ENCODE measurements around the gene ZC3HAV1L. TPM values are rescaled to one million over a fixed set of nuclear protein-coding genes. Genes with fewer than 3 reads are reported as not detected.

Gene ZC3HAV1L
- total and polyA plus RNA-seq, 7 experiments from 2014 or later: 0.13 to 26.7 (median 0.59) TPM; not detected in 1

DNA sequence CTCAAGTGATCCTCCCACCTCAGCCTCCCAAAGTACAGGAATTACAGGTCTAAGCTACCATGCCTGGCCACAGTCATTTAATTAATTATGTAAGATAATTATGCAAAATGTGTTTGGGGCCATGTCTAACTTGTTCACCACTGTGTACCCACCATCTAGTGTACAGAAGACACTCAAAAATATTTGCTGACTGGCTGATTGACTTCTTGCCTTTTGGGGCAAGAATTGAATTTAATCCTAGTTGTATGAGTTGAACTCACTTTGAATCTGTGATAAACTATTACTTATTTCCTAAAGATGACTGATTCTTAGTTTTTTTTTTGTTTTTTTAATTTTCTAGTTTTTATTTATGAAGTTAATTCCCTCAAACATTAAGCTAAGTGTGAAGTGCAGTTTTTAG is 15.8 kb upstream of the ZC3HAV1L start:
- peaks cover 45 to 93% (median 54%) of the 10 kb centered on the region in 3 experiments for H3K36me3 ChIP-seq (ENCODE audit: control insufficient read depth in 2 of 3, insufficient read depth in 3 of 3, low read length in 3 of 3)
- Mint-ChIP-seq H3K9me3 (no peaks in the 10 kb centered on the region), H3K27ac (peak overlapping the region in 1 of 9 donors; percentile 62), H3K4me3 (no peak overlapping the region), H3K4me1 (peaks cover 8 to 57% (median 40%) of the 10 kb centered on the region in 7 donors), H3K27me3 (no peaks in the 10 kb centered on the region), H3K36me3 (peaks cover 16 to 72% (median 48%) of the 10 kb centered on the region in 5 donors)
- H3K9me3 ChIP-seq (ENCODE audit: control insufficient read depth in 2 of 3, low read length in 3 of 3): no peaks in the 10 kb centered on the region
- H3K4me3 ChIP-seq (ENCODE audit: low read length): no peak overlapping the region
- DNase-seq (no peak), ATAC-seq (no peak)
- H3K27ac ChIP-seq (ENCODE audit: low read depth, low read length): no peak overlapping the region
- POLR2A ChIA-PET: interaction anchor here (0.8 kb wide), 1 partner anchor 23 kb away, joined by 4 read pairs; no protein-coding TSS in a partner anchor
- H3K27me3 ChIP-seq (ENCODE audit: control insufficient read depth in 2 of 2, insufficient read depth in 2 of 2, low read length in 2 of 2): no peaks in the 10 kb centered on the region
- intact Hi-C loops (cut with micrococcal nuclease): no loop called here
- CTCF ChIA-PET: interaction anchor here (0.7 to 1.6 kb wide), 5 partner anchors 12 to 73 kb away, joined by 3 to 11 read pairs (median 3); no protein-coding TSS in a partner anchor
- H3K4me1 ChIP-seq (ENCODE audit: control insufficient read depth in 2 of 2, insufficient read depth in 2 of 2, low read length in 2 of 2): peaks cover 0 to under 1% of the 10 kb centered on the region in 2 donors

GRCh38 chr7:139049936-139050335 is 14.1 kb upstream of the ZC3HAV1L start:
- DNase-seq (no peak), ATAC-seq (no peak)
- H3K9me3 Mint-ChIP-seq: peaks cover 0 to 5% (median 0%) of the 10 kb centered on the region in 11 donors
- ChIA-PET POLR2A (interaction anchor here (0.9 to 1.8 kb wide), 5 partner anchors 20 to 53 kb away, joined by 3 to 10 read pairs (median 3); no protein-coding TSS in a partner anchor), CTCF (no interaction called here)
- H3K27ac ChIP-seq (ENCODE audit: low read depth, low read length): no peak overlapping the region
- peaks cover 30 to 92% (median 46%) of the 10 kb centered on the region in 3 experiments for H3K36me3 ChIP-seq (ENCODE audit: control insufficient read depth in 2 of 3, insufficient read depth in 3 of 3, low read length in 3 of 3)
- H3K27ac Mint-ChIP-seq: peak overlapping the region in 7 of 9 donors; percentile 26 to 86 (median 62)
- no peaks in the 10 kb centered on the region for H3K27me3 ChIP-seq (ENCODE audit: control insufficient read depth in 2 of 2, insufficient read depth in 2 of 2, low read length in 2 of 2)
- intact Hi-C loops (cut with micrococcal nuclease): loop anchor here in 1 of 2 donors (10.0 kb wide), 2 partner anchors 165 to 185 kb away; partner anchors contain the start of gene UBN2
- peaks cover 17 to 68% (median 54%) of the 10 kb centered on the region in 7 donors for H3K4me1 Mint-ChIP-seq
- H3K4me3 Mint-ChIP-seq: peak overlapping the region in 1 of 10 donors; percentile 7
- H3K9me3 ChIP-seq (ENCODE audit: control insufficient read depth in 2 of 3, low read length in 3 of 3): no peaks in the 10 kb centered on the region
- H3K4me3 ChIP-seq (ENCODE audit: low read length): no peak overlapping the region
- peaks cover 19 to 80% (median 58%) of the 10 kb centered on the region in 5 donors for H3K36me3 Mint-ChIP-seq
- no peaks in the 10 kb centered on the region for H3K27me3 Mint-ChIP-seq
- peaks cover 13 to 17% of the 10 kb centered on the region in 2 donors for H3K4me1 ChIP-seq (ENCODE audit: control insufficient read depth in 2 of 2, insufficient read depth in 2 of 2, low read length in 2 of 2)

DNA sequence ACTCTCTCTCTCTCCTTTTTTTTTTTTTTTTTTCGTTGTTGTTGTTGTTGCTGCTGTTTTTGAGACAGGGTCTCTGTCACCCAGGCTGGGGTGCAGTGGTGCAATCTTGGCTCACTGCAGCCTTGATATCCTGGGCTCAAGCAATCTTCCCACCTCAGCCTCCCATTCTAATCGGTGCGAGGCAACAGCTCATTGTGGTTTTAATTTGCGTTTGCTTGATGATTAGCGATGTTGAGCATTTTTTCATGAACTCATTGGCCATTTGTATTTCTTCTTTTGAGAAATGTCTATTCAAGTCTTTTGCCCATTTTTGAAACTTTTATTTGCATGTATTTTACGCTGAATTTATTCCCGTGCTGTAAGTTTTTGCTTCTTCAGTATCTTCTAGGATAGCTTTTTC is 13.3 kb upstream of the ZC3HAV1L start:
- Histone ChIP-seq H3K36me3 (ENCODE audit: control insufficient read depth in 2 of 3, insufficient read depth in 3 of 3, low read length in 3 of 3) (peaks cover 27 to 83% (median 40%) of the 10 kb centered on the region in 3 experiments), H3K27ac (ENCODE audit: low read depth, low read length) (no peak overlapping the region), H3K9me3 (ENCODE audit: control insufficient read depth in 2 of 3, low read length in 3 of 3) (no peaks in the 10 kb centered on the region), H3K27me3 (ENCODE audit: control insufficient read depth in 2 of 2, insufficient read depth in 2 of 2, low read length in 2 of 2) (no peaks in the 10 kb centered on the region), H3K4me1 (ENCODE audit: control insufficient read depth in 2 of 2, insufficient read depth in 2 of 2, low read length in 2 of 2) (peaks cover 21 to 25% of the 10 kb centered on the region in 2 donors), H3K4me3 (ENCODE audit: low read length) (no peak overlapping the region)
- intact Hi-C loops (cut with micrococcal nuclease): loop anchor here in 1 of 2 donors (10.0 kb wide), 2 partner anchors 164 to 186 kb away; partner anchors contain the start of gene UBN2
- H3K27me3 Mint-ChIP-seq: no peaks in the 10 kb centered on the region
- CTCF ChIA-PET: no interaction called here
- peaks cover 24 to 73% (median 59%) of the 10 kb centered on the region in 7 donors for H3K4me1 Mint-ChIP-seq
- H3K36me3 Mint-ChIP-seq: peaks cover 19 to 80% (median 59%) of the 10 kb centered on the region in 5 donors
- DNase-seq: no peak
- ATAC-seq: no peak
- peak overlapping the region in 3 of 10 donors; percentile 20 to 37 (median 24) for H3K4me3 Mint-ChIP-seq
- peaks cover 0 to 8% (median 0%) of the 10 kb centered on the region in 11 donors for H3K9me3 Mint-ChIP-seq
- POLR2A ChIA-PET: interaction anchor here (0.5 to 1.9 kb wide), 4 partner anchors 20 to 54 kb away, joined by 3 to 8 read pairs (median 4); no protein-coding TSS in a partner anchor
- peak overlapping the region; percentile 26 to 86 (median 62) for H3K27ac Mint-ChIP-seq

GRCh38 chr7:139047970-139048369 is 12.1 kb upstream of the ZC3HAV1L start:
- intact Hi-C loops (cut with micrococcal nuclease): loop anchor here in 1 of 2 donors (2.0 to 10.0 kb wide), 3 partner anchors 13 to 187 kb away; partner anchors contain the start of gene UBN2
- ATAC-seq (no peak), DNase-seq (no peak)
- Mint-ChIP-seq H3K36me3 (peaks cover 16 to 79% (median 62%) of the 10 kb centered on the region in 5 donors), H3K4me1 (peaks cover 29 to 75% (median 66%) of the 10 kb centered on the region in 7 donors), H3K4me3 (peak overlapping the region in 1 of 10 donors; percentile 16), H3K9me3 (peaks cover 0 to 10% (median 0%) of the 10 kb centered on the region in 11 donors), H3K27ac (peak overlapping the region in 3 of 9 donors; percentile 21 to 60 (median 38)), H3K27me3 (no peaks in the 10 kb centered on the region)
- H3K4me1 ChIP-seq (ENCODE audit: control insufficient read depth in 2 of 2, insufficient read depth in 2 of 2, low read length in 2 of 2): peaks cover 29 to 36% of the 10 kb centered on the region in 2 donors
- H3K27me3 ChIP-seq (ENCODE audit: control insufficient read depth in 2 of 2, insufficient read depth in 2 of 2, low read length in 2 of 2): no peaks in the 10 kb centered on the region
- ChIA-PET POLR2A (interaction anchor here (1.0 to 1.9 kb wide), 2 partner anchors 12 to 22 kb away, joined by 4 to 8 read pairs; no protein-coding TSS in a partner anchor), CTCF (no interaction called here)
- H3K9me3 ChIP-seq (ENCODE audit: control insufficient read depth in 2 of 3, low read length in 3 of 3): no peaks in the 10 kb centered on the region
- no peak overlapping the region for H3K27ac ChIP-seq (ENCODE audit: low read depth, low read length)
- no peak overlapping the region for H3K4me3 ChIP-seq (ENCODE audit: low read length)
- H3K36me3 ChIP-seq (ENCODE audit: control insufficient read depth in 2 of 3, insufficient read depth in 3 of 3, low read length in 3 of 3): peaks cover 17 to 72% (median 29%) of the 10 kb centered on the region in 3 experiments

GRCh38 chr7:139046143-139046542 is 10.3 kb upstream of the ZC3HAV1L start:
- H3K4me3 Mint-ChIP-seq: peak overlapping the region in 9 of 10 donors; percentile 18 to 66 (median 43)
- no peaks in the 10 kb centered on the region for H3K27me3 ChIP-seq (ENCODE audit: control insufficient read depth in 2 of 2, insufficient read depth in 2 of 2, low read length in 2 of 2)
- H3K4me1 ChIP-seq (ENCODE audit: control insufficient read depth in 2 of 2, insufficient read depth in 2 of 2, low read length in 2 of 2): peaks cover 36 to 38% of the 10 kb centered on the region in 2 donors
- peaks cover 38 to 83% (median 75%) of the 10 kb centered on the region in 7 donors for H3K4me1 Mint-ChIP-seq
- ChIA-PET CTCF (no interaction called here), POLR2A (interaction anchor here (0.6 to 1.6 kb wide), 4 partner anchors 10 to 30 kb away, joined by 3 to 5 read pairs (median 4); partner anchors contain the start of gene ZC3HAV1L)
- no peaks in the 10 kb centered on the region for H3K9me3 ChIP-seq (ENCODE audit: control insufficient read depth in 2 of 3, low read length in 3 of 3)
- H3K27me3 Mint-ChIP-seq: no peaks in the 10 kb centered on the region
- peaks cover 11 to 54% (median 20%) of the 10 kb centered on the region in 3 experiments for H3K36me3 ChIP-seq (ENCODE audit: control insufficient read depth in 2 of 3, insufficient read depth in 3 of 3, low read length in 3 of 3)
- peaks cover 16 to 74% (median 63%) of the 10 kb centered on the region in 5 donors for H3K36me3 Mint-ChIP-seq
- H3K27ac Mint-ChIP-seq: peak overlapping the region; percentile 56 to 86 (median 79)
- ATAC-seq (no peak), DNase-seq (no peak)
- intact Hi-C loops (cut with micrococcal nuclease): loop anchor here in 1 of 2 donors (2.0 to 10.0 kb wide), 3 partner anchors 15 to 189 kb away; partner anchors contain the start of gene UBN2
- no peak overlapping the region for H3K27ac ChIP-seq (ENCODE audit: low read depth, low read length)
- peaks cover 0 to 10% (median 0%) of the 10 kb centered on the region in 11 donors for H3K9me3 Mint-ChIP-seq
- no peak overlapping the region for H3K4me3 ChIP-seq (ENCODE audit: low read length)

Measured in naive thymus-derived CD4-positive, alpha-beta T cell (primary cell).